SK-N-SH treated with all-trans-retinoic acid at 6 μM for 48 hours (cell line): Measurements from ENCODE around the gene PHKA2.

Experiments used
- ATAC-seq: fragments of 200-7000 bp; cut with Tn5 transposase; 3 replicates; pipeline ENCODE4 v1.9.1; 2020; ENCODE audit warnings: mild to moderate bottlenecking, moderate library complexity
- ARNTL ChIP-seq: fragments of 450-650 bp; formaldehyde crosslinking; IDR thresholded peaks from 2 replicates; pipeline ENCODE4 v1.5.0; 2020; ENCODE audit warnings: low read depth, mild to moderate bottlenecking, moderate library complexity, borderline replicate concordance
- BACH2 ChIP-seq: fragments of 250-450 bp; sonication (Bioruptor Pico); IDR thresholded peaks from 2 replicates; pipeline ENCODE4 v1.9.0; 2021; ENCODE audit warnings: mild to moderate bottlenecking, borderline replicate concordance
- CREB5 ChIP-seq: fragments of 250-450 bp; sonication (Bioruptor Pico); IDR thresholded peaks from 2 replicates; pipeline ENCODE4 v1.5.1; 2020; ENCODE audit warnings: low read depth, mild to moderate bottlenecking, moderate library complexity
- CSDC2 ChIP-seq: fragments of 250-450 bp; sonication (Bioruptor Pico); IDR thresholded peaks from 2 replicates; pipeline ENCODE4 v1.5.0; 2020; ENCODE audit warnings: mild to moderate bottlenecking, moderate library complexity
- CSRNP3 ChIP-seq: fragments of 250-450 bp; sonication (Bioruptor Pico); IDR thresholded peaks from 2 replicates; pipeline ENCODE4 v1.5.1; 2021; ENCODE audit warnings: mild to moderate bottlenecking, moderate library complexity
- ESRRG ChIP-seq: fragments of 250-450 bp; sonication (Bioruptor Pico); IDR thresholded peaks from 2 replicates; pipeline ENCODE4 v1.6.1; 2021; ENCODE audit warnings: mild to moderate bottlenecking
- GLIS3 ChIP-seq: fragments of 250-450 bp; sonication (Bioruptor Pico); IDR thresholded peaks from 2 replicates; pipeline ENCODE4 v1.5.0; 2020; ENCODE audit warnings: mild to moderate bottlenecking, moderate library complexity
- OSR1 ChIP-seq: fragments of 250-450 bp; sonication (Bioruptor Pico); IDR thresholded peaks from 2 replicates; pipeline ENCODE4 v1.8.0; 2022; ENCODE audit warnings: moderate library complexity, mild to moderate bottlenecking, inconsistent platforms
- PATZ1 ChIP-seq: fragments of 250-450 bp; sonication (Bioruptor Pico); IDR thresholded peaks from 2 replicates; pipeline ENCODE4 v1.8.0; 2020; ENCODE audit warnings: mild to moderate bottlenecking, moderate library complexity, borderline replicate concordance
- POU6F1 ChIP-seq: fragments of 250-450 bp; sonication (Bioruptor Pico); IDR thresholded peaks from 2 replicates; pipeline ENCODE4 v1.8.0; 2021; ENCODE audit warnings: low read depth, mild to moderate bottlenecking, moderate library complexity, borderline replicate concordance
- PPARA ChIP-seq: fragments of 250-450 bp; sonication (Bioruptor Pico); IDR thresholded peaks from 2 replicates; pipeline ENCODE4 v1.5.0; 2020; ENCODE audit warnings: mild to moderate bottlenecking, borderline replicate concordance
- RARB ChIP-seq: fragments of 250-450 bp; sonication (Bioruptor Pico); IDR thresholded peaks from 2 replicates; pipeline ENCODE4 v1.8.0; 2021; ENCODE audit warnings: mild to moderate bottlenecking, moderate library complexity
- SNAI2 ChIP-seq: fragments of 250-450 bp; sonication (Bioruptor Pico); IDR thresholded peaks from 2 replicates; pipeline ENCODE4 v1.5.0; 2020; ENCODE audit warnings: mild to moderate bottlenecking, moderate library complexity
- TCF4 ChIP-seq: fragments of 250-450 bp; sonication (Bioruptor Pico); IDR thresholded peaks from 2 replicates; pipeline ENCODE4 v1.8.0; 2021; ENCODE audit warnings: mild to moderate bottlenecking, moderate library complexity, borderline replicate concordance
- TOX ChIP-seq: fragments of 250-450 bp; sonication (Bioruptor Pico); IDR thresholded peaks from 2 replicates; pipeline ENCODE4 v1.8.0; 2021; ENCODE audit warnings: mild to moderate bottlenecking, moderate library complexity, borderline replicate concordance
- TSHZ2 ChIP-seq: fragments of 250-450 bp; sonication (Bioruptor Pico); IDR thresholded peaks from 2 replicates; pipeline ENCODE4 v1.5.0; 2020; ENCODE audit warnings: mild to moderate bottlenecking, moderate library complexity
- ZFP3 ChIP-seq: fragments of 250-450 bp; sonication (Bioruptor Pico); IDR thresholded peaks from 2 replicates; pipeline ENCODE4 v1.5.0; 2020; ENCODE audit warnings: mild to moderate bottlenecking, moderate library complexity
- ZFP30 ChIP-seq: fragments of 450-650 bp; formaldehyde crosslinking; IDR thresholded peaks from 2 replicates; pipeline ENCODE4 v1.5.0; 2022; ENCODE audit warnings: mild to moderate bottlenecking, moderate library complexity
- ZNF565 ChIP-seq: fragments of 450-650 bp; formaldehyde crosslinking; conservative IDR thresholded peaks from 2 replicates; pipeline ENCODE4 v1.5.0; 2020; ENCODE audit warnings: low read depth, mild to moderate bottlenecking, moderate library complexity
- ZNF70 ChIP-seq: fragments of 450-650 bp; formaldehyde crosslinking; IDR thresholded peaks from 2 replicates; pipeline ENCODE4 v1.5.0; 2020; ENCODE audit warnings: mild to moderate bottlenecking, moderate library complexity
- ZNF8 ChIP-seq: fragments of 450-650 bp; formaldehyde crosslinking; IDR thresholded peaks from 2 replicates; pipeline ENCODE4 v1.5.0; 2020; ENCODE audit warnings: mild to moderate bottlenecking, moderate library complexity

The PHKA2 gene

GRCh38 chrX:18996536-18996935 is 12.6 kb upstream of the PHKA2 start:
- no peak for TF ChIP-seq BACH2 (CRISPR knock-in tag)
- no peak for TF ChIP-seq PPARA (CRISPR knock-in tag)
- TF ChIP-seq TCF4 (CRISPR knock-in tag): no peak
- TF ChIP-seq SNAI2 (CRISPR knock-in tag): no peak
- no peak for TF ChIP-seq ZFP30 (CRISPR knock-in tag)
- no peak for TF ChIP-seq ZFP3 (CRISPR knock-in tag)
- TF ChIP-seq PATZ1 (CRISPR knock-in tag): no peak
- no peak for TF ChIP-seq RARB (CRISPR knock-in tag)
- TF ChIP-seq ESRRG: no peak
- TF ChIP-seq, all 23 proteins: peak for 0
- no peak for ATAC-seq

- ATAC-seq: peak; percentile 76
- TF ChIP-seq ZNF70 (CRISPR knock-in tag) (no peak), ESRRG (no peak), PPARA (CRISPR knock-in tag) (no peak), CSDC2 (no peak), CSRNP3 (CRISPR knock-in tag) (no peak), ZFP3 (CRISPR knock-in tag) (no peak), TOX (no peak), RARB (CRISPR knock-in tag) (no peak), ZFP30 (CRISPR knock-in tag) (no peak), PATZ1 (CRISPR knock-in tag) (no peak), OSR1 (no peak), TCF4 (CRISPR knock-in tag) (no peak), ZNF8 (CRISPR knock-in tag) (no peak), ZNF565 (CRISPR knock-in tag) (no peak), CREB5 (CRISPR knock-in tag) (no peak), GLIS3 (no peak), POU6F1 (CRISPR knock-in tag) (no peak), TSHZ2 (CRISPR knock-in tag) (no peak), ARNTL (no peak)
- TF ChIP-seq, all 23 proteins: peak for 0
Measured at GRCh38 chrX:18995221-18995620, 11.3 kb upstream of the PHKA2 start.
